ENCODE results near the gene ADAMTS14. TPM values are rescaled to one million over a fixed set of nuclear protein-coding genes. Genes with fewer than 3 reads are reported as not detected.

ADAMTS14 gene
- total RNA-seq, 1 donor from 2014 or later, result 29.8 TPM

DNA sequence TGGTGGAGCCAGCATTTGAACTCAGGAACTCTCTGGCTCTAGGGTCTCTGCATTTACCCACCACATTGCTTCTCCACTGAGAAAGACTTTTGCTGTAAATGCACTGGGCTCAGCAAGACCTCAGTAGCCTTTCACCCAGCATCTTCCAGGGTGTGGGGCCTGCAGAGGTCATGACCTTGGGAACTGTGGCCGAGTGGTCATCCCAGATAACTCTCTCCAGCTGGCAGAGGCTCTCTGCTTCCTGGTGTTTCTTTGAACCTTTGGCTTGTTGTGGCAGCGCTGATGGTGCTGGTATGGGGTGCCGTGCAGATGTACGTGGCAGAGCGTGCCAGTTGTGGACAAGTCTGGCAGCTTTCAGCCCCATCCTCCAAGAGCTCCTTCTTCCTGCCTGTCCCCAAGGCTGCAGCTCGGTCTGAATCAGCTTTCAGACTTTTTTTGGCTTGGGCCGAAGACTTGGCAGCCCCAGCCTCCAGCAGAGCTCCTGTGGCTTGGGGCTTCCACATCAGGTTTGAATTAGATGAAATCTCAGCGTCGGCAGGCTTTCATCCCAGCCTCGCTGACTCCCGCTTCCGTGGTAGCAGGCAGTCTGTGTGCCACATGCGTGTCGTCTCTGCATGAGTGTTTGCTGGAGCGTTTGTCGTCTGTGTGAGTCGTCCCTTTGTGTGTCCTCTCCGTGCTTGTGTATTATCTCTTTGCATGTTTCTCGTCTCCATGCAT lies 21.5 kb downstream of the ADAMTS14 start:
- H3K36me3 Mint-ChIP-seq (ENCODE audit: unreplicated experiment), result peaks cover 10% of the 10 kb centered on the region
- H3K4me3 Mint-ChIP-seq (ENCODE audit: unreplicated experiment), result no peak overlapping the region
- no peak overlapping the region for H3K27ac Mint-ChIP-seq (ENCODE audit: unreplicated experiment)
- H3K27me3 Mint-ChIP-seq (ENCODE audit: unreplicated experiment), result peaks cover 9% of the 10 kb centered on the region
- peaks cover 9% of the 10 kb centered on the region for H3K9me3 Mint-ChIP-seq (ENCODE audit: unreplicated experiment)
- DNase-seq, result no peak
- TF ChIP-seq CTCF (IDR thresholded peaks at IDR 0.05; ENCODE audit: partially characterized antibody, unreplicated experiment), result no peak
- peaks cover 3% of the 10 kb centered on the region for H3K4me1 Mint-ChIP-seq (ENCODE audit: low read depth, unreplicated experiment)

- H3K36me3 Mint-ChIP-seq (ENCODE audit: unreplicated experiment), result peaks cover 4% of the 10 kb centered on the region
- DNase-seq, result no peak
- H3K4me1 Mint-ChIP-seq (ENCODE audit: low read depth, unreplicated experiment), result peaks cover 6% of the 10 kb centered on the region
- no peak overlapping the region for H3K27ac Mint-ChIP-seq (ENCODE audit: unreplicated experiment)
- no peak for TF ChIP-seq CTCF (IDR thresholded peaks at IDR 0.05; ENCODE audit: partially characterized antibody, unreplicated experiment)
- no peak overlapping the region for H3K4me3 Mint-ChIP-seq (ENCODE audit: unreplicated experiment)
- peaks cover 5% of the 10 kb centered on the region for H3K27me3 Mint-ChIP-seq (ENCODE audit: unreplicated experiment)
- peaks cover 7% of the 10 kb centered on the region for H3K9me3 Mint-ChIP-seq (ENCODE audit: unreplicated experiment)
Measured at GRCh38 chr10:70694418-70695141, 22.3 kb downstream of the ADAMTS14 start.

DNA sequence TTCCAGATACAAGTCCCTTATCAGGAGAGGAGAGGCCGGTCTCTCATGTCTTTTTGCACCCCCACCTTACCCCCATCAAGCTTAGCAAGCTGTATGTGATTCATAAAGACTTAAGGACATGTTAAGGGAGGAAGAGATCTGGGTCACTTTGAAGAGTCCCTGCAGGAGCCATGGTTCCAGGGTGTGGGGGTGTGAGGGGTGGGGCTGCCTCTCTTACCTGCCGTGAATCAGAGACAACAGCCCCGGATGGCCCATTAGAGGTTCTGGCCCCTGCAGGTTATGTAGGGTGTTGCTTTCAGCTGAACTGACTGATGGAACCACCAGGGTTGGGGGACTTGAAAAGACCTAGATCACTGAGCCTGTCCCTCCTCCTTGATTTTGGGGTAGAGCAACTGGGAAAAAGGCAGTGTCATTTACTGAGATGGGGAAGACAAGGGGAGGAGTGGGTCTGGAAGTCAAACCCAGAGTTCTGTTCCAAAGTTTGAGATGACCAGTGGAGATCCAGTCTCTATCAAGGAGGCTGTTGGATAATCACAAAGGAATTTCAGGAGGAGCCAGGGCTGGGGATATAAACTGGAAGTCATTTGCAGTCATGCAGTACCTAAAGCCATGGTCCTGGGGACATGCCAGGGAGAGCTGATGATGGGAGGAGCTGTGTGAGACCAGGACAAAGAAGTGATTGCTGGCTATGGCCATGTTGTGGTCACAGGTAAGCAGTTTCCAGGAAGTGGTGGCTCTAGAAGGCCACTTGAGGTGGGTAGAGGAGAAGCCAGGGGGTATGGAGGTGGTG lies 23.1 kb downstream of the ADAMTS14 start:
- TF ChIP-seq CTCF (IDR thresholded peaks at IDR 0.05; ENCODE audit: partially characterized antibody, unreplicated experiment), result no peak
- peaks cover 6% of the 10 kb centered on the region for H3K4me1 Mint-ChIP-seq (ENCODE audit: low read depth, unreplicated experiment)
- H3K4me3 Mint-ChIP-seq (ENCODE audit: unreplicated experiment), result no peak overlapping the region
- peaks cover 2% of the 10 kb centered on the region for H3K9me3 Mint-ChIP-seq (ENCODE audit: unreplicated experiment)
- peaks cover 2% of the 10 kb centered on the region for H3K27me3 Mint-ChIP-seq (ENCODE audit: unreplicated experiment)
- no peak overlapping the region for H3K27ac Mint-ChIP-seq (ENCODE audit: unreplicated experiment)
- no peak for DNase-seq
- no peaks in the 10 kb centered on the region for H3K36me3 Mint-ChIP-seq (ENCODE audit: unreplicated experiment)

DNA sequence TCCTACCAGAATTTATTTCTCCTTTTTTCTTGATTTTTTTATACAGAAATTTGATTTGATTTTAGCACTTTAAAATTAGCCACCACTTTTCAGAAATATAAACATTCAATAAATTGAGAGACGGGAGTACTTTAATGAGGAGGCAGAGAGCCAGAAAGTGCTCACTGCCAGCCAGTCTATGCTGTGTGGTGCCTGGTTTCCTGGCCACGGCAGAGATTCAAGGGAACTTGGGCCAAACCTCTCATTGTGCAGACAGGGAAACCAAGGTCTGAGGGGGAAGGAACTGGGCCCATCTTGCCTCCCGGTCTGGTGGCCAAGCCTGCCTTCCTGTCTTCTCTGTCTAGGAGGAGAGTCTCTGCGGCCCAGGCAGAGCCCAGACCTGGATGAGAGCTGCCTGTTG lies 25.9 kb downstream of the ADAMTS14 start:
- peaks cover 11% of the 10 kb centered on the region for H3K4me1 Mint-ChIP-seq (ENCODE audit: low read depth, unreplicated experiment)
- H3K27me3 Mint-ChIP-seq (ENCODE audit: unreplicated experiment), result peaks cover 2% of the 10 kb centered on the region
- no peak overlapping the region for H3K4me3 Mint-ChIP-seq (ENCODE audit: unreplicated experiment)
- TF ChIP-seq CTCF (IDR thresholded peaks at IDR 0.05; ENCODE audit: partially characterized antibody, unreplicated experiment), result no peak
- no peak overlapping the region for H3K27ac Mint-ChIP-seq (ENCODE audit: unreplicated experiment)
- peaks cover 2% of the 10 kb centered on the region for H3K9me3 Mint-ChIP-seq (ENCODE audit: unreplicated experiment)
- DNase-seq, result no peak
- H3K36me3 Mint-ChIP-seq (ENCODE audit: unreplicated experiment), result no peaks in the 10 kb centered on the region

Data from glutamatergic neuron (in vitro differentiated cells).